SK-N-SH (cell line): ENCODE data around the gene IFIT1. TPM values are rescaled to one million over a fixed set of nuclear protein-coding genes. Genes with fewer than 3 reads are reported as not detected.

Experiments used
- CTCF ChIA-PET: fragments of 300-600, 350-600 bp; formaldehyde crosslinking; extraction: SDS; loops from one replicate; lab custom pipeline; 2021; lab: Yijun Ruan, JAX
- POLR2A ChIA-PET: fragments of 350-600 bp; sonication (Branson Sonifier 250); formaldehyde crosslinking; extraction: SDS; loops from one replicate; lab custom pipeline; 2020; ENCODE audit warnings: antibody characterized with exemption, inconsistent platforms; lab: Yijun Ruan, JAX
- DNase-seq: peaks from one replicate; pipeline ENCODE4 v3.0.0; 2012
- H2AFZ ChIP-seq: fragments of 200-600 bp; sonication (generic); 2 replicates; pipeline ENCODE4 v1.8.1; 2016; ENCODE audit warnings: antibody characterized with exemption, mild to moderate bottlenecking, low read depth
- H3F3A ChIP-seq: fragments of 200-600 bp; sonication (generic); replicated peaks from 2 replicates; pipeline ENCODE3; 2016; ENCODE audit warnings: antibody characterized with exemption, mild to moderate bottlenecking; ENCODE audit not compliant: insufficient read depth
- H3K27ac ChIP-seq, 2 experiments: fragments of 200-500 bp in 1 of 2; fragments of 200-600 bp in 1 of 2; sonication (Bioruptor generic) in 1 of 2; sonication (generic), shearing (Covaris generic) in 1 of 2; 2 replicates each; pipeline versions ENCODE4 v1.5.1 to v1.6.1; 2014 to 2016; ENCODE audit warnings: low read depth in 2 of 2, inconsistent platforms in 1 of 2, low read length in 1 of 2, mild to moderate bottlenecking in 1 of 2, mixed read lengths in 1 of 2
- H3K27me3 ChIP-seq: fragments of 200-600 bp; sonication (generic), shearing (Covaris generic); 2 replicates; pipeline ENCODE4 v1.6.1; 2016; ENCODE audit warnings: mixed run types; ENCODE audit not compliant: insufficient read depth
- H3K36me3 ChIP-seq, 2 experiments: fragments of 200-500 bp in 1 of 2; fragments of 200-600 bp in 1 of 2; sonication (Bioruptor generic) in 1 of 2; sonication (generic) in 1 of 2; replicated peaks in 1 of 2; 2 replicates each; pipeline versions ENCODE3 to v1.5.1; 2014 to 2016; ENCODE audit warnings: low read length in 1 of 2, mild to moderate bottlenecking in 1 of 2; ENCODE audit not compliant: insufficient read depth in 2 of 2, control insufficient read depth in 1 of 2
- H3K4me1 ChIP-seq, 2 experiments: fragments of 200-500 bp in 1 of 2; fragments of 200-600 bp in 1 of 2; sonication (Bioruptor generic) in 1 of 2; sonication (generic), shearing (Covaris generic) in 1 of 2; 2 replicates each; pipeline versions ENCODE4 v1.5.1 to v1.6.1; 2014 to 2016; ENCODE audit warnings: low read depth in 1 of 2, low read length in 1 of 2, mixed run types in 1 of 2; ENCODE audit not compliant: insufficient read depth in 2 of 2, control insufficient read depth in 1 of 2
- H3K4me2 ChIP-seq: fragments of 200-600 bp; sonication (generic), shearing (Covaris generic); 2 replicates; pipeline ENCODE4 v1.6.1; 2017; ENCODE audit warnings: mixed run types
- H3K4me3 ChIP-seq, 2 experiments: fragments of 200-500 bp in 1 of 2; fragments of 200-600 bp in 1 of 2; sonication (Bioruptor generic) in 1 of 2; sonication (generic), shearing (Covaris generic) in 1 of 2; 2 replicates each; pipeline versions ENCODE4 v1.5.1 to v1.8.1; 2014 to 2016; ENCODE audit warnings: low read depth in 2 of 2, inconsistent platforms in 1 of 2, low read length in 1 of 2, mild to moderate bottlenecking in 1 of 2, mixed read lengths in 1 of 2, moderate library complexity in 1 of 2
- H3K79me2 ChIP-seq: fragments of 200-600 bp; sonication (generic); 2 replicates; pipeline ENCODE4 v1.8.1; 2017; ENCODE audit warnings: mild to moderate bottlenecking; ENCODE audit not compliant: insufficient read depth
- H3K9ac ChIP-seq: fragments of 200-600 bp; sonication (generic); 2 replicates; pipeline ENCODE4 v1.6.1; 2017; ENCODE audit warnings: mixed run types
- H3K9me2 ChIP-seq: fragments of 200-600 bp; sonication (generic); 2 replicates; pipeline ENCODE4 v1.6.1; 2017; ENCODE audit warnings: mixed run types
- H3K9me3 ChIP-seq: fragments of 200-600 bp; sonication (generic); 2 replicates; pipeline ENCODE4 v1.6.1; 2017; ENCODE audit warnings: mixed run types, mild to moderate bottlenecking, moderate library complexity
- H4K20me1 ChIP-seq: fragments of 200-600 bp; sonication (generic); 2 replicates; pipeline ENCODE4 v1.6.1; 2017; ENCODE audit warnings: mild to moderate bottlenecking, mixed run types; ENCODE audit not compliant: insufficient read depth
- ELF1 ChIP-seq: IDR thresholded peaks from 2 replicates; pipeline ENCODE4 v1.4.0; 2012
- EP300 ChIP-seq, 2 experiments: IDR thresholded peaks; 2 replicates each; pipeline versions ENCODE4 v1.4.0 to v1.6.1; 2012; ENCODE audit warnings: borderline replicate concordance in 1 of 2, low read depth in 1 of 2, low read length in 1 of 2
- EZH2phosphoT487 ChIP-seq: fragments of 200-600 bp; sonication (generic); IDR thresholded peaks from 2 replicates; pipeline ENCODE4 v1.6.1; 2017; ENCODE audit warnings: low read depth, mixed run types, mild to moderate bottlenecking, antibody characterized with exemption, moderate library complexity, borderline replicate concordance
- FOSL2 ChIP-seq: IDR thresholded peaks from 2 replicates; pipeline ENCODE4 v1.4.0; 2012; ENCODE audit warnings: low read depth, mild to moderate bottlenecking, moderate library complexity, borderline replicate concordance
- SIN3A ChIP-seq: IDR thresholded peaks from 2 replicates; pipeline ENCODE4 v1.6.1; 2012; ENCODE audit warnings: low read depth, mild to moderate bottlenecking, low read length, moderate library complexity, borderline replicate concordance
- TCF12 ChIP-seq: IDR thresholded peaks from 2 replicates; pipeline ENCODE4 v1.4.0; 2012
- YY1 ChIP-seq: IDR thresholded peaks from 2 replicates; pipeline ENCODE4 v1.4.0; 2012; ENCODE audit warnings: low read depth, mild to moderate bottlenecking
- WGBS: methylation state at CpG from one replicate; pipeline ENCODE4 v1.1.6; 2017; ENCODE audit warnings: low lambda C conversion rate; 5-methylcytosine and 5-hydroxymethylcytosine counted together
- polyA plus RNA-seq, 3 experiments: library from polyadenylated mRNA; depleted of rRNA; stranded (reverse); fragments of >200 nt; gene quantifications; 2 replicates each; pipeline ENCODE4 v1.2.3, GENCODE V29; 2012

IFIT1 gene
- polyA plus RNA-seq, 1 of the 3 experiments (the other 2 are of a cell fraction) = 4.4 TPM

- H3K36me3 ChIP-seq = no peaks in the 10 kb centered on the region
- H3K4me2 ChIP-seq = no peak overlapping the region
- no peak for TF ChIP-seq TCF12
- TF ChIP-seq, all 33 proteins: peak for 0
- DNase-seq = no peak
- no peaks in the 10 kb centered on the region for H3K9me2 ChIP-seq
- H3F3A ChIP-seq = peaks cover 3% of the 10 kb centered on the region
- H4K20me1 ChIP-seq = no peaks in the 10 kb centered on the region
- no peaks in the 10 kb centered on the region for H3K4me1 ChIP-seq
- ChIA-PET POLR2A (no interaction called here), CTCF (interaction anchor here (0.6 to 2.4 kb wide), 6 partner anchors 14 to 1299 kb away, joined by 3 to 6 read pairs (median 3); no protein-coding TSS in a partner anchor)
- H3K27me3 ChIP-seq = no peaks in the 10 kb centered on the region
- no peaks in the 10 kb centered on the region for H3K9me3 ChIP-seq
- H3K27ac ChIP-seq = no peak overlapping the region
- no peaks in the 10 kb centered on the region for H3K79me2 ChIP-seq
- WGBS = 89% methylated on average over 1 of the region's 1 CpG
- H2AFZ ChIP-seq = no peak overlapping the region
- no peak overlapping the region for H3K9ac ChIP-seq
- H3K4me3 ChIP-seq = no peak overlapping the region
Measured at GRCh38 chr10:89452193-89452592, 59.8 kb downstream of the IFIT1 start.

- H3K4me1 ChIP-seq = peaks cover 0 to 17% of the 10 kb centered on the region in 2 experiments; a peak in 1 of 4 replicates
- TF ChIP-seq FOSL2 (no peak), YY1 (no peak), ELF1 (no peak), EZH2phosphoT487 (no peak), EP300 (IDR thresholded peaks at IDR 0.05; ENCODE audit: borderline replicate concordance in 1 of 2, low read depth in 1 of 2, low read length in 1 of 2) (no peak), SIN3A (no peak)
- peaks cover 12% of the 10 kb centered on the region for H3F3A ChIP-seq
- H3K4me2 ChIP-seq = no peak overlapping the region
- no peaks in the 10 kb centered on the region for H3K79me2 ChIP-seq
- H3K9me3 ChIP-seq = no peaks in the 10 kb centered on the region
- no peaks in the 10 kb centered on the region for H4K20me1 ChIP-seq
- no peaks in the 10 kb centered on the region for H3K27me3 ChIP-seq
- CTCF ChIA-PET = interaction anchor here (1.2 kb wide), 1 partner anchor 11 kb away, joined by 3 read pairs; no protein-coding TSS in a partner anchor
- no peak overlapping the region for H3K4me3 ChIP-seq
- H2AFZ ChIP-seq = no peak overlapping the region
- no peaks in the 10 kb centered on the region for H3K36me3 ChIP-seq
- no peak overlapping the region for H3K9ac ChIP-seq
- H3K27ac ChIP-seq = no peak overlapping the region
- no peaks in the 10 kb centered on the region for H3K9me2 ChIP-seq
- WGBS = 94% methylated on average over 1 of the region's 1 CpG
- POLR2A ChIA-PET = no interaction called here
- no peak for DNase-seq
Measured at GRCh38 chr10:89454561-89455347, 62.3 kb downstream of the IFIT1 start.

Other genes starting within 250 kb of the IFIT1 start
- not detected in 2 replicates for gene CH25H, start 185.3 kb upstream of the IFIT1 start, polyA plus RNA-seq (2012; rRNA removed)
- 43.2 and 63.2 TPM in 2 replicates for gene LIPA, start 140.8 kb upstream of the IFIT1 start, polyA plus RNA-seq (2012; rRNA removed)
- gene IFIT2, start 90.6 kb upstream of the IFIT1 start, polyA plus RNA-seq (2012; rRNA removed) = 0.99 and 1.2 TPM in 2 replicates
- gene IFIT3, start 64.6 kb upstream of the IFIT1 start, polyA plus RNA-seq (2012; rRNA removed) = 3.2 and 4.0 TPM in 2 replicates
- gene IFIT1B, start 14.6 kb upstream of the IFIT1 start, polyA plus RNA-seq (2012; rRNA removed) = 0.03 TPM in 1 of 2 replicates, not detected in the other
- 2.7 and 3.6 TPM in 2 replicates for gene IFIT5, start 21.9 kb downstream of the IFIT1 start, polyA plus RNA-seq (2012; rRNA removed)
- gene SLC16A12, start 143.0 kb downstream of the IFIT1 start, polyA plus RNA-seq (2012; rRNA removed) = 0.13 TPM in 2 replicates